Mesothelial cell of epicardium (in vitro differentiated cells): ENCODE data around the gene MRPL10. TPM values are rescaled to one million over a fixed set of nuclear protein-coding genes. Genes with fewer than 3 reads are reported as not detected.

Source experiments
- DNase-seq, 2 experiments: peaks; one replicate each; pipeline ENCODE4 v3.0.0; 2021; ENCODE audit warnings: low spot score in 2 of 2; ENCODE audit not compliant: unreplicated experiment in 2 of 2
- H3K27ac Mint-ChIP-seq: 2 replicates; pipeline ENCODE4 v1.8.0; 2021; ENCODE audit warnings: mixed read lengths
- H3K27me3 Mint-ChIP-seq: 2 replicates; pipeline ENCODE4 v1.8.0; 2021; ENCODE audit warnings: low read depth, mixed read lengths
- H3K36me3 Mint-ChIP-seq: 2 replicates; pipeline ENCODE4 v1.8.0; 2021; ENCODE audit warnings: mixed read lengths
- H3K4me1 Mint-ChIP-seq: 2 replicates; pipeline ENCODE4 v1.8.0; 2021; ENCODE audit warnings: mixed read lengths
- H3K4me3 Mint-ChIP-seq: 2 replicates; pipeline ENCODE4 v1.8.0; 2021; ENCODE audit warnings: mild to moderate bottlenecking, moderate library complexity, mixed read lengths
- H3K9me3 Mint-ChIP-seq: 2 replicates; pipeline ENCODE4 v1.8.0; 2021; ENCODE audit warnings: mixed read lengths
- total RNA-seq: library from RNA; stranded (reverse); gene quantifications from 3 replicates; pipeline ENCODE4 v1.2.1, GENCODE V29; 2021
- TF ChIP-seq, protein P1 (sequence below): fragments of 200-600 bp; sonication (generic); IDR thresholded peaks from one replicate; pipeline ENCODE4 v1.5.0; 2021; ENCODE audit warnings: antibody characterized with exemption; ENCODE audit not compliant: unreplicated experiment

Gene MRPL10
- total RNA-seq, 1 donor from 2014 or later: 41.0 TPM

DNA sequence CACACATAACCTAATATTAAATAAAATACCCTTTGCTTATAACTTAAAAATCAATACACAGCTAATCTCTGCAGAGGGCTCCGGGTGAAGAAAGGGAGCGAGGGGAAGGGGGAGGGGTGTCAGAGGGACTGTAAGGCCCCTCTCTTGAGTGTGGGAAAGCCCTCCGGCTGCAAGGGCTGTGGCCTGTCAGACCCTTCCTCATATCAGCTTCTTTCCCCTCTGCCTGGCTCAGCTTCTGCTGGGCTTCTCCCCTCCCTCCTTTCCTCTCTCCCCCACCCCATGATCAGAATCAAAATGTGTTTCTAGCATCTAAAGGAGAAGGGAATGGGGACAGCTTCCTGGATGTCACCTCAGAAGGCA is 14.4 kb upstream of the MRPL10 start:
- DNase-seq: no peak
- Mint-ChIP-seq H3K27ac (peak overlapping the region; percentile 55), H3K27me3 (peaks cover 2% of the 10 kb centered on the region), H3K4me1 (peaks cover 86% of the 10 kb centered on the region), H3K9me3 (no peaks in the 10 kb centered on the region), H3K4me3 (peak overlapping the region; percentile 60), H3K36me3 (no peaks in the 10 kb centered on the region)
- TF ChIP-seq, protein P1, sequence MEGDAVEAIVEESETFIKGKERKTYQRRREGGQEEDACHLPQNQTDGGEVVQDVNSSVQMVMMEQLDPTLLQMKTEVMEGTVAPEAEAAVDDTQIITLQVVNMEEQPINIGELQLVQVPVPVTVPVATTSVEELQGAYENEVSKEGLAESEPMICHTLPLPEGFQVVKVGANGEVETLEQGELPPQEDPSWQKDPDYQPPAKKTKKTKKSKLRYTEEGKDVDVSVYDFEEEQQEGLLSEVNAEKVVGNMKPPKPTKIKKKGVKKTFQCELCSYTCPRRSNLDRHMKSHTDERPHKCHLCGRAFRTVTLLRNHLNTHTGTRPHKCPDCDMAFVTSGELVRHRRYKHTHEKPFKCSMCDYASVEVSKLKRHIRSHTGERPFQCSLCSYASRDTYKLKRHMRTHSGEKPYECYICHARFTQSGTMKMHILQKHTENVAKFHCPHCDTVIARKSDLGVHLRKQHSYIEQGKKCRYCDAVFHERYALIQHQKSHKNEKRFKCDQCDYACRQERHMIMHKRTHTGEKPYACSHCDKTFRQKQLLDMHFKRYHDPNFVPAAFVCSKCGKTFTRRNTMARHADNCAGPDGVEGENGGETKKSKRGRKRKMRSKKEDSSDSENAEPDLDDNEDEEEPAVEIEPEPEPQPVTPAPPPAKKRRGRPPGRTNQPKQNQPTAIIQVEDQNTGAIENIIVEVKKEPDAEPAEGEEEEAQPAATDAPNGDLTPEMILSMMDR: no peak

DNA sequence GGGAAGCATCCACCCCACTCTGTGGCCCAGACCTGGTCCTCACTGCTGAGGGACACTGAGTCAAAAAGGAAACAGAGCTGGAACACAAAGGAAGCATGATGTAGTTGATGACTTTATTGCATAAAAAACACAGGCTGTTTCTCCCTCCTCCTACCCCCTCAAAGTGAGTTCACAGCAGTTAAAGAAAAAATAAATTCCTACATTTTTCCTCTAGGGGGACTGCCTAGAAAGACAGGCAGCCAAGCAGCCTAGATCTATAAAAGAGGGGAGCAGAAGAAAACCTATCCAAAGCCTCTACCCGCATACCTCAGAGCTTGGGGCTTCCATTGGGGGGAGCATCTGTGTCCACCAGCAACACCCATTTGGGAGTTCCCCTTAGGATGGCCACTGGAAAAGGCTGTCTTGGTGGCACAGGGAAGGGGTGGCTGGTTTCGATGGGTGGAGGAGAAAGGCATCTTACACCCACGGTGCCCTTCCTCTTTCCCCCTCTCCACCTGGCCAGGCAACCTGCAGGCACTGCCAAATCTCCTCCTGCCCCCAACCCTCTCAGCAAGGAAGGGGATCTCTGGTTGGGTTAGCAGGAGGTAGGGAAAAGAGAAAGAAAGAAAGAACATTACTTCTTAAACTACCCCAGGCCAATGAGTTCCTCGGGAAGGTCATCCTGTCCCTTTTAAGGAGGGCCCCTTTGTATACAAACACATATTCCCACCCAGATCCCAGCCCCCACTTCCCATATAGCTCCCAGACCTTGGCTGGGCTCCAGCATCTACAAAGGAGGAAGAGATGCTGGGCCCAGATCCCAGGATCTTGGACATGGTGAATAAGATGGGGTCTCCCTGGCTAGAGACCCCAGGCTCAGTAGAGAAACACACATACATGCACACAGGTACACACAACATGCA is 13.7 kb upstream of the MRPL10 start:
- TF ChIP-seq, protein P1: peak; percentile 71
- Mint-ChIP-seq H3K9me3 (no peaks in the 10 kb centered on the region), H3K4me1 (peaks cover 86% of the 10 kb centered on the region), H3K4me3 (peak overlapping the region; percentile 60), H3K36me3 (no peaks in the 10 kb centered on the region), H3K27me3 (peaks cover 2% of the 10 kb centered on the region), H3K27ac (peak overlapping the region; percentile 55)
- DNase-seq: no peak

DNA sequence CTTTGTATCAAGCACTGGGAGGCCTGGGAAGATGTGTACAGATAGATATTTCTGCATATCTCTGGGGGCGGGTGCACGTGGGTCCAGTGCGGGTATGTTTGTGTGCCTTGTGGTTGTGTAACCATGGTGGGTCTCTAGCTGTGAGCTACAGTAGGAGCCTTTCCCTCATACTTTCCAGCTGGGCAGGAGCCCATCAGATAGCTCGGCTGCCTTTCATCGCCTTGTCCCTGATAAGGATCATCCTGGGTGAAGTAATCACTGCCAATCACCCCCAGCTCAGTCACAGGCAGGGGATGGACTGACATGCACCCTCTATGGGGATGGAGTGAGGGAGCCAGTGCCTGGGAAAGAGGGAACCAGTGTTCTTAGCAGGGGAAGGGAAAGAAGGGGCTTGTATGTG is 12.9 kb upstream of the MRPL10 start:
- H3K4me3 Mint-ChIP-seq: no peak overlapping the region
- no peaks in the 10 kb centered on the region for H3K36me3 Mint-ChIP-seq
- peak overlapping the region; percentile 60 for H3K27ac Mint-ChIP-seq
- peaks cover 2% of the 10 kb centered on the region for H3K27me3 Mint-ChIP-seq
- no peaks in the 10 kb centered on the region for H3K9me3 Mint-ChIP-seq
- TF ChIP-seq, protein P1: no peak
- peaks cover 82% of the 10 kb centered on the region for H3K4me1 Mint-ChIP-seq
- DNase-seq: no peak

DNA sequence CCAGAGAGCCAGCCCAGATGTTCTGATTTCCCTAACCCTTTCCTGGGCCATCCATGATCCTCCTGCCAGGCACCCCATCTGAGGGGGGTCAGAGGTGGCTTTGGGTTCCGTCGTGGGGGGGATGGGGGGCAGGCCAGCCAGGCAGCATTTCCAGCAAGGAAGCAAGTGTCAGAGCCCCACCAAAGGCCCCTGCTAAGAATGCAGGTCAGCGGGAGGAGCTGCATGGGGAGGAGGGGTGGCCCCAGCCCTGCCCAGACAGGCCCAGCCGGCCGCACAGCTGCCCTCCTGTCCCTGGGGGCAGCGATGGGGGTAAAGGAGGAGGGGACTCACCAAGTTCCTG is 12.0 kb upstream of the MRPL10 start:
- Mint-ChIP-seq H3K4me3 (peak overlapping the region; percentile 9), H3K27ac (peak overlapping the region; percentile 67), H3K4me1 (peaks cover 73% of the 10 kb centered on the region), H3K9me3 (no peaks in the 10 kb centered on the region), H3K27me3 (peaks cover 2% of the 10 kb centered on the region), H3K36me3 (no peaks in the 10 kb centered on the region)
- TF ChIP-seq, protein P1: peak; percentile 10
- DNase-seq: no peak

DNA sequence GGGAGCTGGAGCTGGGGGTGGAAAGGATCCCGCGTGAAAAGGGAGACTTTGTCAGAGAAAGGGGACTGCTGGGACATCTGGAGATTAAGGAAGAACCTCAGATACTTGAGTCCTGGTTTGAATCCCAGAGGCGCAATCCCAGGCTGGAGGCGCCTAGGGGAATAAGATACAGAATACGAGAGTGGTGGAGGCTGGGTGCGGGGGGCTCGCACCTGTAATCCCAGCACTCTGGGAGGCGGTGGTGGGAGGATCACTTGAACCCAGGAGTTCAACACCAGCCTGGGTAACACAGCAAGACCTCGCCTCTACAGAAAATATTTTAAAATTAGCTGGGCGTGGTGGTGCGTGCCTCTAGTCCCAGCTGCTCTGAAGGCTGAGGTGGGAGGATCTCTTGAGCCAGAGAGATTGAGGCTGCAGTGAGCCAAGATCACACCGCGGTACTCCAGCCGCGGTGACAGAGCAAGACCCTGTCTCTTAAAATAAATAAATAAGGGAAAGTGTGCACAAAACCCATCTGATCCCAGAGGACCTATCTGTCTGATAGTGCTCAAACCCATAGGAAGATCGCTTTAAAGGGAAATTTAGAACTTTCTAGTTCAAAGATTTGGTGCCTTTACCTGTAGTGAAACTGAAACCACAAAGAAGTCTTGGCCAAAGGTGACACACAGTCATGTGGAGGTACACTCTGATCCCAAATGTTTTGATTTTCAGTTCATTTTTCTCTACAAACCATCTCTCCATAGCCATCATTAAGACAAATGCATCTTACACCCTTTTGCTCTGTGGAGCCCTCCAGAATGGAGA is 10.3 kb upstream of the MRPL10 start:
- Mint-ChIP-seq H3K36me3 (peaks cover 2% of the 10 kb centered on the region), H3K27ac (peak overlapping the region; percentile 64), H3K4me1 (peaks cover 64% of the 10 kb centered on the region), H3K4me3 (peak overlapping the region; percentile 98), H3K27me3 (no peaks in the 10 kb centered on the region), H3K9me3 (no peaks in the 10 kb centered on the region)
- DNase-seq: no peak
- TF ChIP-seq, protein P1: peak; percentile 47
